H7 (cell line): Measurements from ENCODE around the gene RFFL. TPM values are rescaled to one million over a fixed set of nuclear protein-coding genes. Genes with fewer than 3 reads are reported as not detected.

Experiments
- DNase-seq: peaks from one replicate; pipeline ENCODE4 v3.0.0; 2012
- H3K27me3 ChIP-seq: 2 replicates; pipeline ENCODE4 v1.6.0; 2011; ENCODE audit warnings: mild to moderate bottlenecking, low read length; ENCODE audit not compliant: control insufficient read depth, insufficient read depth
- H3K36me3 ChIP-seq: replicated peaks from 2 replicates; pipeline ENCODE4 v1.5.1; 2011; ENCODE audit warnings: low read length; ENCODE audit not compliant: control insufficient read depth, insufficient read depth
- H3K4me3 ChIP-seq: 2 replicates; pipeline ENCODE4 v1.5.1; 2011; ENCODE audit warnings: low read depth, mild to moderate bottlenecking, control low read depth, low read length, moderate library complexity; ENCODE audit not compliant: insufficient read depth
- total RNA-seq: library from RNA; depleted of rRNA; stranded (reverse); fragments of >200 nt; shearing (Covaris generic); gene quantifications from 2 replicates; pipeline ENCODE4 v1.2.3, GENCODE V29; 2014

Gene RFFL
- total RNA-seq, 1 experiment from 2014 or later: 29.9 TPM

DNA sequence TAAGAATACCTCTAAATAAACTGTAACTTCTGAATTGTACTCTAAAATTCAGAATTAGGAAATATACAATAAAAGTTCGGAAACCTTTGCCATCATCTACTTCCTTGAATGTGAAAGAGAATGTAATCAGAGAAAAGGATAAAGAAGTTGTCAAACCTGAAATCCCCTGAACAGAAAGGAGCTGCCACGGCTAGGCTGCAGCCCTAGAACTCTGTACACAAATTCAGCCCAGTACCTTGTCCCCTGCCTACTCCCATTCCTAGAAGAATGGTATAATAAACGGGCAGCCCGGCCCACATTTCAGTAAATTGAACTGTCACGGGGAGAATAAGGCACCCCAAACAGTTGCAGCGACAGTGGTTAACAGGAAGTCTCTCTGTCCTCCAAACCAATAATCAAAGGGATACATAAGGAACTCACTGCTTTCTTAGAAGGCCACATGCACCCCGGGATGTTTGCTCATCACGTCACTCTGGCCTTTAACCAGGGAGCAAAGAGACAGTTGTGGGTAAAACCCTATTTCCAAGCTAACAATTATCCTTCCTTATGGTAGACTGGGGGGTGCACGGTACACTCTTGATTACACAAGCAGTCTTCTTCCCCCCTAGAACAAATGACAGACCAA is 24.3 kb upstream of the RFFL start:
- H3K4me3 ChIP-seq: peak overlapping the region; percentile 75
- no peak for DNase-seq
- H3K27me3 ChIP-seq: no peaks in the 10 kb centered on the region
- no peaks in the 10 kb centered on the region for H3K36me3 ChIP-seq

DNA sequence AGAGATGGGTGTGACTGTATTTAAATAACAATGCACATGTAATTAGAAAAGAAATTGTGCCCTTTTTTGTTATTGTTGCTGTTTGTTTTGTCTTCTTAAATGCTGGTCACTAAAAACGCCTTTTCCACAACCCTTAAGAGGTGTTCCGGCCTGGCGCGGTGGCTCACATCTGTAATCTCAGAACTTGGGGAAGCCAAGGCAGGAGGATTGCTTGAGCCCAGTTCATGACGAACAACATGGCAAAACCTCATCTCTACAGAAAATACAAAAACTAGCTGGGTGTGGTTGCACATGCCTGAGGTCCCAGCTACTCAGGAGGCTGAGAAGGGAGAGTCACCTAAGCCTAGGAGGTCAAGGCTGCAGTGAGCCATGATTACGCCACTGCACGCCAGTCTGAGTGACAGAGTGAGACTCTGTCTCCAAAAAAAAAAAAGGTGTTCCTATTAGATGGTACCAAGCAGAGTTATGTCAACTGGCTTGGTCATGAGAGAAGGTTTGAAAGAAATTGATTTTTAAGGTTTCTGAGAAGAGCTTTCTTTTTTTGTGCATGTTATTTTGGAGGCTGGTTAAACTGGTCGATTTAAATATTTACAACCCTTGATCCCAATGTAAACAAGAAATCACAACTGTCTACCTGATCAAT is 23.5 kb upstream of the RFFL start:
- Histone ChIP-seq H3K27me3 (no peaks in the 10 kb centered on the region), H3K4me3 (no peak overlapping the region), H3K36me3 (no peaks in the 10 kb centered on the region)
- DNase-seq: no peak

DNA sequence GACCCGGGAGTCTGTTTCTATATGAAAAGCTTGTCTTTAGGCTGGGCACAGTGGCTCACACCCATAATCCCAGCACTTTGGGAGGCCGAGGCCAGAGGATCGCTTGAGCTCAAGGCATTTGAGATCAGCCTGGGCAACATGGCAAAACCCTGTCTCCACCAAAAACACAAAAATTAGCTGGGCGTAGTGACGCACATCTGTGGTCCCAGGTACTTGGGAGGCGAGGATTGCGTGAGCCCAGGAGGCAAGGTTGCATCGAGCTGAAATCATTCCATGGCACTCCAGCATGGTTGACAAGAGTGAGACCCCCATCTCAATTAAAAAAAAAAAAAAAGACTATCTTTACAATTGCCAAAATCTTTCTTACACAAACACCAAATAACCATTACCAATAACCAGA is 22.7 kb upstream of the RFFL start:
- Histone ChIP-seq H3K4me3 (no peak overlapping the region), H3K36me3 (no peaks in the 10 kb centered on the region), H3K27me3 (no peaks in the 10 kb centered on the region)
- DNase-seq: no peak

DNA sequence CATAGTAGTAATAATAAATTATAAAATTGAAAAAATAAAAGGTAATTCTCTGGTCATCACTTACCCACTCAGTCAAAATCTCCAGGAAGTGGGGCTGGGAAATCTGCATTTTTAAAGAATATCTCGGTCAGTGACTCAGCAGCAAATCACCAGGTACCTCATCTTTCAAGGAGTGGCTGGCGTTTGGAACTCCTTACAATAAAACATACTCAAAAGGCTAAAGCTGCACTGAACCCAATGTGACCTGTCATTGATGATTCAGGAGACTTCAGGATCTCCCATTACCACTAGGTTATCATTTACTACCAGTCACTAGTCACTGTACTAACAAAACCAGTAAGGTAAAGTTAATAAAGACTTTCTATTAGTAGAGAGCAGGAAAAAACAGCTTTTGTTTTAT is 21.5 kb upstream of the RFFL start:
- no peak for DNase-seq

DNA sequence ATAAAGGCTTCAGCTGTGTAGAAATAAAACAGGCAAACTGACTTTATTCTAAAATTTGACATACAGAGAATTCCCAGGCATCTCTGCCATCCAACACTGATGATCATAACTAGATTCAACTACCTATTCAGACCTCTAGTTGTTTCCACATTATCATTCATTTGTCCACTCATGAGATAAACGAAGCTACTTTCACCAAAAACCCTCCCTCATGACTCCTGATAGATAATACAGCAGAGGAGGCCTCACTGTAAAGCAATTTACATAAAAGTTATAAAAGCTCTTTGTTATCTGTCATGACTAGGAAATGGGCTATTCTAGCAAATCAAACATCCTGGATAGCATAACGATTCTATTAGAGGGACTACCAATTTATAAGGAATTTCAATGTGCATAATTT is 19.6 kb upstream of the RFFL start:
- no peaks in the 10 kb centered on the region for H3K36me3 ChIP-seq
- H3K4me3 ChIP-seq: no peak overlapping the region
- DNase-seq: no peak
- no peaks in the 10 kb centered on the region for H3K27me3 ChIP-seq

More for the DNA sequence above, 21.5 kb upstream of the RFFL start:
- Histone ChIP-seq H3K4me3 (no peak overlapping the region), H3K36me3 (no peaks in the 10 kb centered on the region), H3K27me3 (no peaks in the 10 kb centered on the region)

DNA sequence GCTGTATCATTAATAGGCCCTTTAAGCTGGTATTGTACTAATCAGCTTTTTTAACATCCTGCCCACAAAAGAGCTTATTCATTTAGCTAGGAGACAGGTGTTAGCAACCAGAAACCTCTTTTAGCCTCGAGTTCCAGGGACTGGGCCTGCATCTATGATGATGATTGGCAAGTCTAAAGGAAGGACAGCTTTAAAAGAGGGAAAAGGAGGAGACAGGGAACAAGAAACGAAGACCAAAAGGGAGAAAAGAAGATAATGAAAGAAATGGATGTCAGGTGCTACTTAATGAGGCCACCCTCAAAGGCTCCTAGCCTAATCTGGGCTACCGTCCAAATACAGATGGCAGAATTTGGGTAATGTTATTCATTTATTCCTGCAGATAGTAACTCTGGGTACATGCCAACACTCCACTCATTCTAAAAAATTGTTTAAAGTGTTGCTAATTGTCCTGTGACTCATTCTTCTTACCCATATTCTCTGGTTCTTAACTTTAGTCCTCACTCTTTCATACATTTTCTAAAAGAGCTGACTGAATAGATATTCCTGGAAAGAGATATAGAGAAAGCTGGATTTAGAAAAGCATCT is 18.7 kb upstream of the RFFL start:
- H3K4me3 ChIP-seq: no peak overlapping the region
- no peaks in the 10 kb centered on the region for H3K27me3 ChIP-seq
- H3K36me3 ChIP-seq: no peaks in the 10 kb centered on the region
- DNase-seq: no peak

DNA sequence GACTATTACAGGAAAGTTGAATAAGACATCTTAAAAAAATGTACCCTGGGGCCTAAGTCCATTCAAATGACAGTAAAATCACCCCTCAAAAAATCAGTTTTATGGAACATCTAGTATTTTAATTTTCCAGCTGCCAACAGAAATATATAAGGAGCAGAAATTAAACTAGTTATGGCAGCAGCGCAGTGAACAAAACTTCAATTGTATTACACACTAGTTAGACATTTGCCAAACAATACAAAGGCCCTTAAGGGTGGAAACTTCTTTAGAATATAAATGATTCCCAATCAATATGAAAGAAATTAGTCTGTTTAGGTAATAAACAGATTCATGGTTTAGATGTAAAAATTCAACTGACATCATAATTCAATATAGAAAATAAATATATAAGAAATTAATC is 18.1 kb upstream of the RFFL start:
- Histone ChIP-seq H3K27me3 (no peaks in the 10 kb centered on the region), H3K36me3 (no peaks in the 10 kb centered on the region), H3K4me3 (no peak overlapping the region)
- DNase-seq: no peak

DNA sequence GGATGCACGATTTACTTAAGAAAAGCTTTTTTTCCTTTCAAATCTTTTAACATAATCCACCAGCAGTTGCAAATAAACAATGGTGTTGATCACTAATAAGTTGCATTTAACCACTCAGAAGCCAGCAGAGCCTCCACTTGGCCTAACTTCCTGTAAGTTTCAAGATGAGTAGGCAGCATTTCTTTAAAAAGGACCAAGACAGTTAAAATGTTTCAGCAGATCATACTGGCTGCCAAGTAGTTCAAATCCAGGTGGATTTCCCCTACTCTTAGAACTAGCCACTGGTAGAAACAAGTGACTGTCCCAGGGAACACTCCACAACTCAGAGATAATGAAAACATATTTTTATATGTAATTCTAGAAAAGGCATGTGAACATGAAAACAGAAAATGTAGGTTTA is 17.0 kb upstream of the RFFL start:
- DNase-seq: no peak
- Histone ChIP-seq H3K4me3 (no peak overlapping the region), H3K27me3 (no peaks in the 10 kb centered on the region)

DNA sequence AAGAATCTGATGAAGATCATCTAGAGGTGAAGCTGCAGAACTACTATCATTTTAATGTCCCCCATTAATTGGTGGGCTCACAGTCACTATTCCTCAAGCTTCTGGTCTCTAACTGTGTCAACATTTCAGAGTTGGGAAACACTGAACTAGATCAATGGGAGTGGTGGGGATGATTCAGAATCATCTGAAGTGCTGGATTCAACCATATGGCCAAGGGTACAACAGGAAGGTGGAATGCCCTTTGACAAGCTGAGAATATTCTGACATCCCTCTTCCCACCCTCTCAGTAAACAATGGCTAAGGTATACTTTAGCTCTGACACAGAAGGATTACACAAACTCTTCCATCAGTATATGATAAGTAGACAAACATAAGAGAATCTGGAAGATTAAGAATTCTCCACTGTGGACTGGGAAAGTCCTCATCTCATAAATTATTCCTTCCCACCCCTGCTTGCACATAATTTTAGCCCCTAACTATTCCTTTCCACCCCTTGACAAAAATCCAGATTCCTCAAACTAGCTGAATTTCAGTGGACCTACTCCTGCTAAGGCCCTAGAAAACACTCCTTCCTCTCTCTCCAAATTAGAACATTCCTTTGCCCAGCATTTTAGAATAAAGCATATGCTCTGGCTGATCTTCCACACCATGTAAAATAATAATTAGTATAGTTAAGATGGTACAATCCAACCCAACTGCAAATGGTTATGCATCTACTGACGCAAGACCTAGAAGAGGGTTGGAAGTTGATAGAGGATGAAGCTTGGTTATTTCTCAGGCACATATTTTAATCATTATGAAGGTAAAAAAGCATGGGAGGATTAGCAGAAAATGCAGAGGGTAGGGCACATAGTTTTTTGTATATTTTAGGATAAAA is 16.3 kb upstream of the RFFL start:
- DNase-seq: no peak
- Histone ChIP-seq H3K36me3 (no peaks in the 10 kb centered on the region), H3K4me3 (no peak overlapping the region), H3K27me3 (no peaks in the 10 kb centered on the region)

More for the DNA sequence above, 17.0 kb upstream of the RFFL start:
- no peaks in the 10 kb centered on the region for H3K36me3 ChIP-seq

DNA sequence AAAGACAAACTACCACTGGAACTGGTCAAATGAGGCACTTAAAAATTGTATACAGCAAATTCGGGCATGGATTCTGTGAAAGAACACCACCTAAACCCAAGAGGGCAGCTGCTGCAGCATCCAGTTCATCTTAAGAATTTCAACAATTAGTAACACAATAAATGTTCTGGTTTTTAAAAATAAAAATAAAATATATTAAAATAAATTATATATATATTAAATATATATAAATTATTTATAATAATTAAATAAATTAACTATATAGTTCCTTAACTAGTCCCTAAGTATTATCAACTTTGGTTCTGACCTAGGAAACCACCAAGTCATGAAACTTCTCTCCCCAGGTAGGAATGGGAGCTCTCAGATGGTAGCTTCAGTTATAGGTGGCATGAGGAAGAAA is 13.4 kb upstream of the RFFL start:
- no peaks in the 10 kb centered on the region for H3K36me3 ChIP-seq
- no peak for DNase-seq
- no peak overlapping the region for H3K4me3 ChIP-seq

DNA sequence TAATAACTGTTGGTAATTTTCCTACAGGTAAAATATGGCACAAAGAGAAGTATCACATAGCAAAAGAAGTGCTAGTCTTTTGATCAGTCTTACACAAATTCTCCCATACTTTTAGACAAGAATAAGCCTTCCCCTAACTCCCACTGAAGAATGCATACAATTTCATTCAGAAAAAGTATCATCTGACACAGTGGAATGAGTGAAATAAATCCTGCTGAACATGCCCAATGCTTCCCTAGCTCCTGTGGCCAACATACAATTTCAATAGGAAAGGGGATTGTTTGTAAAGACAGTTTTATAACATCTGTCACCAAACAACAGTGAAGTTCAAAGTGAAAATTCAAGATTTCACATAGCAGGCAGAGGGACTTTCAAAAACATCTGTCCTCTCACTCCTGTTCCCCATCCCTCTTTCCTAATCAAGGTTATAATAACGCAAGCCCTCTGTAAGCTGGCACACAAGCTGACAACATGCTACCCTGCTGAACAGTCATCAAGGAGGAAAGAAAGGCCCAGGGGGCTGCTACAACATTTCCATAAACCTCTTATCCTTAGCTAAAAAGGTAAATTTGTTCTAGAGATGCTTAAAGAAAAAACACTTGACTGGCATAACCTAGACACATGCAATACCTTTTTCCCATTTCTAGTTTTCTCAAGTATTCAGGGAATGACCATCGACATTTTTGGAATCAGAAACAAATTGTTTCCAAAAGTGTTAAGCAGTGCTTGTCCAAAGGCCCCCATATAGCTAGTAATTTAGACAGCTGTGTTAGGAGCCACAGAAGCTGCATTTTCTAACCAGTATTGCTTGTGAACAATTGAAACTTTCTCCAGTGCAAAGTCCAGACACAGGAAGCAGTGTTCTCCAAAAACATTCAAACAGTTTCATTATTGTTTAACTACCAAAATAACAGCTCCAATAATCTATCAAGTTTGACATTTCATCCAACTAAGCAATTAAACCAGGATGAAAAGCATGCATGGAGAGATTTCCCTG is 11.5 kb upstream of the RFFL start:
- no peak for DNase-seq
- Histone ChIP-seq H3K36me3 (no peaks in the 10 kb centered on the region), H3K4me3 (no peak overlapping the region), H3K27me3 (no peaks in the 10 kb centered on the region)

More for the DNA sequence above, 13.4 kb upstream of the RFFL start:
- no peaks in the 10 kb centered on the region for H3K27me3 ChIP-seq

DNA sequence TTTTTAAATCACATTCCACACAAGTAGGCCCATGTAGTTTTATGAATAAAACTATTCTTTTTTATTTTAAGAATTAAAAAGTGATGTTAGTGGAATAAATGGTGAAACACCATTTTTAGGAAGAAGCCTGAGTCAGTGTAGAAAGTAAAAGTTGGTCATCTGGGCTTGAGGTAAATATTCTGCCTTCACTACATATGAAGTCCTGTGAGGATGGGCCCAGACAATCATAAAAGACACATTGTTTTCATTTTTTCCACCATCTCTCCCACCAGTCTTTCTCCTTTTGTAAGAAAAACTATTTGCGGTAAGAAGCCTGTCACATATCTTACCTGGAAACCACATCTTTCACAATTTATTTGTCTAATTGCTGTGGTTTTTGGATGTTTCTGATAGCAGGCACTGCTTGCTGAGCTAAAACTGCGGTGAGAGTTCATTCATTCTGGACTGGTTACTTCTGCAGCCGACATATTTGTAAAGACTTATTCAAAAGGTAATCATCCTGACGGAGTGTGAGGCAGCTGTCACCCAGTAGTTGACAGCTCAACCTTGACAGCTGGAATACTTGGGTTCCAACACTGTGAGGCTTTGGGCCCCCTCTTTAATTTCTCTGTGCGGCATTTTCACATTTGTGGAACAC is 10.6 kb upstream of the RFFL start:
- DNase-seq: no peak
- Histone ChIP-seq H3K27me3 (no peaks in the 10 kb centered on the region), H3K4me3 (no peak overlapping the region), H3K36me3 (no peaks in the 10 kb centered on the region)

DNA sequence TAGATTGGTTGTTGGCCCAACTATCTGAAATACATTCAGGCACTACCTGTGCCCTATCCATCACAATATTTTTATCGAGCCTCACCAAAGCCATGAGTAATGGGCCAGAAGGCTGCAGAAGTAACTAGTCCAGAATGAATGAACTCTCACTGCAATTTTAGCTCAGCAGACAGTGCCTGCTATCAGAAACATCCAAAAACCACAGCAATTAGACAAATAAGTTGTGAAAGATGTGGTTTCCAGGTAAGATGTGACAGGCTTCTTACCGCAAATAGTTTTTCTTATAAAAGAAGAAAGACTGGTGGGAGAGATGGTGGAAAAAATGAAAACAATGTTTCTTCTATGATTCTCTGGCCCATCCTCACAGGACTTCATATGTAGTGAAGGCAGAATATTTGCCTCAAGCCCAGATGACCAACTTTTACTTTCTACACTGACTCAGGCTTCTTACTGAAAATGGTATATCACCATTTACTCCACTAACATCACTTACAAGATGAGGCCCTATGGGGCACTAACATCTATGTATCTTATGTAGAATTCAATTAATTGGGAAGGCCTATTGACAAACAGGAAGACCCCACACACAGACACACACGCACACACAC is 9.8 kb upstream of the RFFL start:
- no peak overlapping the region for H3K4me3 ChIP-seq
- no peaks in the 10 kb centered on the region for H3K36me3 ChIP-seq
- no peaks in the 10 kb centered on the region for H3K27me3 ChIP-seq
- no peak for DNase-seq
